Measurements from ENCODE around the gene DCUN1D5.
A peak's percentile ranks its signal among the peaks of the same experiment; 100 is the strongest.
"Not testable (repeated sequence)": the region's sequence is repeated elsewhere in the genome, so short reads cannot be mapped to it uniquely, and the experiment has no call there.

The DCUN1D5 gene

DNA sequence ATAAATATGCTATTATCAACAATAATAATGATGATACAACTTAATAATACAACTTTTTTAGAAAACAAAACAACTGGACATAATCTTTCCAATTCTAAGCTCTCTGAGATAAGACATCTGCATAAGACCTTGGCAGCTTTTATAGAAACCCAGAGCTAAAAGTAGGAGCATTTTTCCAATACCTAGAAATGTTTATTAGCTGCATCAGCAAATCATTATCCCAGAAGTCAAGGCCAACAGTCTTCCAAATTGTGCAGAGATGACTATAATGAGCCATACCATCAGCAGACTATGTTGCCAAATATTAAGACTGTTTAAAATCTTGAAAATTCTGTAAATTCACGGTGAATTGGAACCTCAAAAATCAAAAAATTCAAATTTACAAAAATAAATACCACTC lies 30.3 kb downstream of the DCUN1D5 start:
- DNase-seq (ENCODE audit: insufficient read length, low spot score) (no peak), FAIRE-seq (no peak)

DNA sequence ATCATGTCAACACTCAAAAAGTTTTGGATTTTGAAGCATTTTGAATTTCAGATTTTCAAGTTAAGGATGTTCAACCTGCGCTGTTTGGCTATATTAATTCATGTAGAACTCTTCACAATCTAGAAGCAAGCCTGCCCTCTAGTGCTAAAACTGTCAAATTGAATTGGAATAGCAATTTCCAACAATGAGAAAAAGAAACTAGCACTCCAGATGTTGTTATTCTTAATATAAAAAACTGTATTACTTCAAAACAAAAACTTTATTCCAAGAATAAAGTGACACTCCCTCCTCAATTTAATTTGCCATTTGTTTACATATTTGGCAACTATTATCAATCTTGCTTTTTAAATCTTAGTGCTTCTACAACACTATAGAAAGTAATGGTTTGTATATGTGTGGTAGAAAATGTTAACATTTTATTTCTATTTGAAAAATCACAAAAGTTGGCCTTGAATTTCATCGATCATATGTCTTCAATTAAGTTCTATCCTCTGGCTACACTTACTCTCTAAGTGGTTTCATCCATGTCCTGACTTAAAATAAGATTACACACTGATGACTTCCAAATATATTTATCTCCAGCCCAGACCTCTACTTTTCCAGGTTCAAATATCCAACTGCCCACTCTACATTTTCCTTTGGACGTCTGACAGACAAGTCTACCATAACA lies 36.6 kb downstream of the DCUN1D5 start:
- FAIRE-seq (peak; percentile 92), DNase-seq (ENCODE audit: insufficient read length, low spot score) (no peak)

DNA sequence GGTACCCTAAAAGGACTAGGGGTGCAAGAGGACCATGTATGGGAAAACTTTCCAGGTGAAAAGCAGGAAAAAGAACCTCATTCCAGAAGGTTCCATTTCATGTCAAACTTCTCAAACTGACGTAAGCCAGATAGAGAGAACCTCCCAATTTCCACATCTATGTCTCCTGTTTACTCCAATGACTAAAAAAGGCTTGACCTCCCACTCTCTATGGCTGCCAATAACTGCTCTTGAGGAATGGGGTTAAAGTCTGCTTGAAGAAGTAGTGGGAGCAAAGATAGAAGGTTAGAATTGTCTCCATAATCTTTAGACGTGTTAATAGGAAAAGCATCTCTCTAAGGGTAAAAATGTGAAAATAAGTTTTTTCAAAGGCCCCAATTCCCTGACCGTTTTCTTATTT lies 38.0 kb downstream of the DCUN1D5 start:
- DNase-seq (ENCODE audit: insufficient read length, low spot score) (no peak), FAIRE-seq (peak; percentile 33)

DNA sequence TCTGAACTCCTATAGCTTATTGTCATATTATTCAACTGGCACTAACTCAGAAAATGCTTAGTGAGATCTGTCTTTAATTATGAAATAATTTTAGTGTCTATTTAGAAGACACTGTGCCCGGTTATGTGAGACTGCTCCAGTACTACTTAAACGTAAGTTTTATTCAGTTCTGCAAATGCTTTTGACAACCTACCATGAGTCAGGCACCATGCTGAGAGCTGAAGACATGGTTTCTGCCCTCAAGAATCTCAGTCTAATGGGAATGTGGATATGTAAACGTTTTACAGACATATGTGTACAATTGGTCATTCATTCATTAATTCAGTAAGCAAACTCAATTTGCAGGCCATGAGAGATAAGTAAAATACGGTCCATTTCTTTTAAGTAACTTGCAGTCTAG lies 40.0 kb downstream of the DCUN1D5 start:
- no peak for FAIRE-seq

DNA sequence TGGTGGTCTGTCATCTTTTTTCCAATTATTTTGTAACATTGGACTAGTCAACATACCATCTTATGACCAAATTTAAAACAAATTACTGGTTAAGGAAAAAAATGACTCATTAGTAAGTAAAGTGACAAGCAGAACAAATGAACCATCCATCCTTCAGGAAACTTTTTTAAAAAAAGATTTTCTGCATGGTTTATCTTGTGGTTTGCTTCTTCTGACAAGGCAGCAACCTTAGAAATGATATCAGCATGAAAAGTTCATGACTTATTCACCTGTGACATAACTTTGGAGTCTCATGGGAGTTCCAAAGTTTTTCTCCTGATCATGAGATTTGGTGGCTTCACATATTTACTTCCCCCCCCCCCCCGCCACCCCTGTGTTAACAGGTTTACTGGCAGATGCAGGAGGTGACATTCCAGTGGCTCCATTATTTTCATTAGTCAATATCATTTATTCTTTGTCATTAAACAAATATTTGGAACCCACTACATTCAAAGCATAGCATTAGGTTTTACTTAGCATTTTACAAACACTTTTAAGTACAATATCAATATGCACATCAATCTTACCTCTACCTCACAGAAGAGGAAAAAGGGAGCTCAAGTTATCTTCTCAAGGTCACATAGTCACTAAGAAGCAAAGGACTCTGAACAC lies 40.7 kb downstream of the DCUN1D5 start:
- no peak for FAIRE-seq
- no peak for DNase-seq (ENCODE audit: insufficient read length, low spot score)

More for the DNA sequence above, 40.0 kb downstream of the DCUN1D5 start:
- DNase-seq (ENCODE audit: insufficient read length, low spot score): no peak

DNA sequence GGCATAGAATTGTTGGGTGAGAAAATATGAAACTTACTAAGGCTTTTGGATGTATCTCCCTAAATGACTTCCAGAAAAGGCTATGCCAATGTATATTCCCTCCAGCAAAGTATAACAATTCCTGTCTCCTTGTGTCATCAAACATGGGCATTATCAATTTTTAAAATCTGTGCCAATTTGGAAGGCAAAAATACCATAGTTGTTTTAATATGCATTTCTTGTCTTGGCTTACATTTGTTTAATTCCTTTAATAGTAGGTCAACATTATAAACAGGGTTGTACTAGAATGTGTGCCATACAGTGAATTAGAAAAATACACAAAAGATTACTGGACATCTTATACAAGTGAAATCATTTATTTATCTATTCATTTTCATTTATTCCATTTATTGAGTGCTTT lies 41.6 kb downstream of the DCUN1D5 start:
- DNase-seq (ENCODE audit: insufficient read length, low spot score): no peak
- no peak for FAIRE-seq

GRCh38 chr11:103047837-103048236 lies 44.1 kb downstream of the DCUN1D5 start:
- DNase-seq (ENCODE audit: insufficient read length, low spot score): no peak
- no peak for FAIRE-seq

DNA sequence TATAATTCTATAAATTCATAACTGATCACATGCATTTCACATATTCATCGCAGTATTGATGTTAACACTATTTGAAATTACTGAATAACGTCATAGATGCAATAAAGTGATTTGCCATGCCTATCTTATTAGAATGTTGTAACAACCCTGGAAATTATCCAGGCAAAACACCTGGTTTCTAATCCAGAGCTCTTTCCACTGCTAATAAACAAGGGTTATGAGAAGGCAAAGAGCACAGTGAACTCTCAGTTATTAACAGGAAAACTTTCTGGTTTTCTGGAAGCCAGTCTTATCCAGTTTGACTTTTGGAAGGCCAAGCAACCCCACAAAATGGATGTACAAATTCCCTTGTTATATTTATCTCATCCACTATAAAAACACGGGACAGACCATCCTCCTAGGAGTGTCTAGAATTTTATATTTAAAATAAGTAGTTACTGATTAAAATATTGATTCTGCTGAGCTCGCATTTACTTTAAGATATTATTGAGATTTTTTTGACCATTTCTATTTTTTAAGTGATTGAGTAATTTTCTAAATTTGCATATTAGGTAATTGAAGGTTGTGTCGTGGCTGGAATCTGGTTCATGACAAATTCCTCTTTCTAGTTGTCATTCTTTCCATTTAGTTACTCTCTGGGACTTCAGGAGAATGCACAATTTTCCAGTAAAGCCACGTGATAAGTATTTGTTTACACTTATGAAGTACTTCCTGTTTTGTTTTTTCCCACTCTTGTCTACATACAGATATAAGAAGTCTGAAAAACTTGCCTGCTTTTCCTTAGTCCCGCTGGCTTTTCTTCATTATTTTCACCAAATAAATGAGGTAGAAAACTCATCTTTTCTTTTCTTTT lies 47.9 kb downstream of the DCUN1D5 start:
- no peak for FAIRE-seq
- no peak for DNase-seq (ENCODE audit: insufficient read length, low spot score)

DNA sequence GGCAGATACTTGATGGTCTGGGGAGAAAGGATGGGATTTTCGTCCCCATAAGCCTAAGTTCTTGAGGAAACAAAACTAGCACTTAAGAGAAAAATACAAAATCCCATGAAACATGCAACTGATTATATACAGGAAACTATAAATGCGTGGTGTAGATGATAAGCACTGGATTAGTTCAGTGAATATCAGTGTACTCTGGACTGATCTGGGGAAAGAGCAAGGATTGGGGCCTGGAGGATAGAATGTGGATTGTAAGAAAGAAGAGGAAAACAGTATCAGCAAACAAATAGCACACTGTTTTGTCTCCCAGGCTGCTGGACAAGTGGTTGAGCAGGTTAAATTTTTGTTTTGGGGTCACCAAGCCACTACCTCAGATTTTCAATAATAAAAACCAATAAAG lies 49.8 kb downstream of the DCUN1D5 start:
- DNase-seq (ENCODE audit: insufficient read length, low spot score): no peak
- FAIRE-seq: no peak

DNA sequence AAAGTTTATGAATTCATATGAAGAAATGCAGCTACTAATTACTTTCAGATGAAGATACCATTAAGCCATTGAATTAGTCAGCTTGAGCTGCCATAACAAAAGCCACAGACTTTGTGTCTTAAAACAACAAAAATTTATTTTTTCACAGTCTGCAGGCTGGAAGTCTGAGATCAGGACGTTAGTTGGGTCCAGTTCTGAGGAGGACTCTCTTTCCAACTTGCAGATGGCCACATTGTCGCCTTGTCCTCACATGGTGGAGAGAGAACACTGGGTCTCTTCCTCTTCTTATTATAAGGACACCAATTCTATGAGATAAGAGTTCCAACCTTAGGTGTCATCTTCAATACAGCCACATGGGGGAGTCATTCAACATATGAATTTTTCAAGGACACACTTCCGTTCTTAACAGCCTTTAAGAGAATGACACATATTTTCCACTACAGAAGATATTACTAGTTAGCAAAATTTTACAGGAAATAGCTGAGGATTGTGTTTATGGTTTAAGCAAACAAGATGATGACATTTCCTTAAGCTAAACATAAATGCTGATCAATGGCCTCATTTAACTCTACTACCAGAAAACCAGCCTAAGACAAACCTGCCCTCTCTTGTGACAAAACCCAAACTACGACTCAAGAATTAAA lies 56.0 kb downstream of the DCUN1D5 start:
- FAIRE-seq: peak; percentile 91
- peak; percentile 16 for DNase-seq (ENCODE audit: insufficient read length, low spot score)

DNA sequence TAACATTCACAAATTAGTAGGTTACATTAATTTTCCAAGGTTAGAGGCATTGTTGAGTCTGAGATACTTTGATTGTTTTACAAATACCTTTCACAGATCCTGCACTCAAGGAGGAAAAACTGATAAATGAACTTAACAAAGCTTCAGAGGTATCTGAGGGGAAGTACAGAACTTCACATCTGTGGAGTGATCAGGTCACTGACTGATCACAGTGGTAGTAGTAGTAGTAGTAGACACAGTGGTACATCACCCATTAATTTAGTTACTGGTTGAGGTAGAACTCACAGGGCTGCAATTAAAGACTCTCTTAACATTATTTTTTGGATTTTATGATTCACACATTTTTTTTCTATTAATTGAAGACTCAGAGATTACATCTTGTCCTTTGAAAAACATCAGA lies 56.7 kb downstream of the DCUN1D5 start:
- FAIRE-seq (peak; percentile 33), DNase-seq (ENCODE audit: insufficient read length, low spot score) (no peak)

DNA sequence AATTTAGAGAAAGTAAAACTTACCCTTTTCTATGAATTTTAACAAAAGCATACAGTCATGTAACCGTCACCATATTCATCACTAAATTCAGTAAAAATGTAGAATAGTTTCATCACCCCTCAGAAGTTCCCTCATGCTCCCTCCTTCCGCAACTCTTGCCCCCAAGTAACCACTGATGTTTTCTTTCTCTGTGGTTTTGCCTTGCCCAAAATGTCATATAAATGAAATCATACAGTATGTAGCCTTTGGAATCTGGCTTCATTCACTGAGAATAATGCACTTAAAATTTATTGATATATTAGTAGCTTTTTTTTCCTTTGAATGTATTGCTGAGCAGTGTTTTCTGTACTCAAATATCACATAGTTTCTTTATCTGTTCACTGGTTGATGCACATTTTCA lies 60.1 kb downstream of the DCUN1D5 start:
- no peak for DNase-seq (ENCODE audit: insufficient read length, low spot score)
- FAIRE-seq: no peak

DNA sequence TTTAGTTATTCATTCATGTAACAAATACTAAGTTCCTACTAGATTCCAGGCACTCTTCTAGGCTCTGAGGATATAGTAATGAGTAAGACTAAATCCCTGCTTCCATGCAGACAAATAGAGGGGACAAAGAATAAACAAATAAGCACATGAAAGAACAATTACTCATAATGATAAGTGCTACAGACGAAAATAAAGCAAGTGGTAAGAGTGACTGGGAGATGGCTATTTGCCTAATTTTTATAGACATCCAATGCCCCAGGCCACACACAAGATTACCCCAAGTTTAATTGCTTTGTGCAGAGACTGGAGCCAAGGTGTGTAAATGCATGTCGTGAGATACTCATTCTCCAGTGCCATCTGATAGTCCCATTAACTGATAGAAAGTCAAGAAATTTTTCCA lies 62.6 kb downstream of the DCUN1D5 start:
- DNase-seq (ENCODE audit: insufficient read length, low spot score): no peak
- no peak for FAIRE-seq

DNA sequence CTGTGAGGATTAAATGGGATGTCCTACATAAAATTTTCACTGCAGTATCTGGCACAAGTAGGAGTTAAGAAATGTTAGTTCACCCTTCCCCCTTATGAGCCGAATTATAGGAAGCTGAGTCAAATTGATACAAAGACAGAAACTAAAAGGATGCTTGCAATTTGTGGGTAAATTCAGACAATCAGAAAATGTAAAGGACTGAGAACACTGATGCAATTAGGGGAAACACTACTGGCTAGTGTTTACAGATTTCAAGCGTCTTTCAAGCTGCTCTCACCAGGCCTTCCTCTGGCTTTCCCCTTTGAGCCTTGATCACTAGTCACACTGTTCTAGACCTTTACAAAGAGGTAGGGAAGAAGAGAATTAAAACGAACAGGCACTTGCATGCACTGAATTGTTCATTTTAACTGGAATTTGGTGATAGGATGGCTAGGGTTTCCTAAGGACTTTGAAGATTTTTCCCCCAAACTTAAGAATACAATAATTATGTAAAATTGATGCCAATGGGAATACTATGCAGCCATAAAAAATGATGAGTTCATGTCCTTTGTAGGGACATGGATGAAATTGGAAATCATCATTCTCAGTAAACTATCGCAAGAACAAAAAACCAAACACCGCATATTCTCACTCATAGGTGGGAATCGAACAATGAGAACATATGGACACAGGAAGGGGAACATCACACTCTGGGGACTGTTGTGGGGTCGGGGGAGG lies 63.5 kb downstream of the DCUN1D5 start:
- not testable (repeated sequence) for DNase-seq (ENCODE audit: insufficient read length, low spot score)
- peak; percentile 85 for FAIRE-seq

- DNase-seq (ENCODE audit: insufficient read length, low spot score) (no peak), FAIRE-seq (no peak)
These were observed 67.9 kb downstream of the DCUN1D5 start for GRCh38 chr11:103024086-103024485.

DNA sequence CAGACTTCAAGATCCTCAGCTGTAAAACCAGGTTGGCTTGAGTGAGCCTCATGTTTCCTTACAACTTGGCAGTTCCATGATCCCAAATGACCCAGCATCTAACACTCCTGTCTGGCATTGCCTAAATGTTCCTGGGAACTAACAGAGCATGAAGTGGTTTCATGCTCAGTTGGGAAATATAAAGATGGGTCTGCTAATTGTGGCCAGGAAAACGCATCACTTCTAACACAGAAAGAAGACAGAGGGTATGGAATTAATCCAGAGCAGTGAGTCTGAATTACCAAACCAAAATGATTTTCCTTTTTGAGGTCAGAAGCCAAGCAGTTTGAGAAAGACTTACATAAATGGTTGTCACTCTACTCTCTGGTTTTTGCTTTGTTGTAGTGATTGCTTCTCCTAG lies 75.9 kb downstream of the DCUN1D5 start:
- FAIRE-seq: no peak

DNA sequence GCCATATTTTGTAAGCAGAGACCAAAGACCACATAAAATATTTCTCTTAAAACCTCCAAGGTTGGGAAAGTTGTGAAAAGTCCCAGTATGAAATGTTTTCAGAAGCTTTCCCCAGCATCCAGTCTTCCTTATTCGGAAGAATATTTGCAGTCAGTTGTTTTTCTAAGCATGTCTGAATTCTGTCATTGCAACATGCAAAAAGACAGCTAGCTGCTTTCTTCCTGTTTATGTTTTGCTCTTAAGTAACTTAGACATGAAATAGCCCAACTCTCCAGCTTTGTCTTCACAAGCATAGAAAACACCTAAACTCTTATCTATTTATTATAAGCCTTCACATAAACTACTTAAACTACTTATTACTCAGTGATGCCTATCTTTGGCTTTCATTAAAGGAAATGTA lies 78.5 kb downstream of the DCUN1D5 start:
- no peak for DNase-seq (ENCODE audit: insufficient read length, low spot score)
- FAIRE-seq: no peak

More for the DNA sequence above, 75.9 kb downstream of the DCUN1D5 start:
- DNase-seq (ENCODE audit: insufficient read length, low spot score): no peak

All from GM19239 (cell line).